Fibroblast of mammary gland (primary cell): ENCODE data around the gene CCDC30.
A peak's percentile ranks its signal among the peaks of the same experiment; 100 is the strongest.

Experiments used
- DNase-seq: peaks from one replicate; pipeline ENCODE4 v3.0.0-alpha.2; 2010; ENCODE audit warnings: low read depth
- H3K4me3 ChIP-seq: 2 replicates; pipeline ENCODE4 v1.5.1; 2011; ENCODE audit warnings: low read depth, mild to moderate bottlenecking, low read length, moderate library complexity; ENCODE audit not compliant: control insufficient read depth
- TF ChIP-seq, protein P1 (sequence below): conservative IDR thresholded peaks from 2 replicates; pipeline ENCODE4 v1.5.1; 2011; ENCODE audit warnings: low read depth, low read length, inconsistent platforms; ENCODE audit not compliant: control insufficient read depth, insufficient read depth

The CCDC30 gene

DNA sequence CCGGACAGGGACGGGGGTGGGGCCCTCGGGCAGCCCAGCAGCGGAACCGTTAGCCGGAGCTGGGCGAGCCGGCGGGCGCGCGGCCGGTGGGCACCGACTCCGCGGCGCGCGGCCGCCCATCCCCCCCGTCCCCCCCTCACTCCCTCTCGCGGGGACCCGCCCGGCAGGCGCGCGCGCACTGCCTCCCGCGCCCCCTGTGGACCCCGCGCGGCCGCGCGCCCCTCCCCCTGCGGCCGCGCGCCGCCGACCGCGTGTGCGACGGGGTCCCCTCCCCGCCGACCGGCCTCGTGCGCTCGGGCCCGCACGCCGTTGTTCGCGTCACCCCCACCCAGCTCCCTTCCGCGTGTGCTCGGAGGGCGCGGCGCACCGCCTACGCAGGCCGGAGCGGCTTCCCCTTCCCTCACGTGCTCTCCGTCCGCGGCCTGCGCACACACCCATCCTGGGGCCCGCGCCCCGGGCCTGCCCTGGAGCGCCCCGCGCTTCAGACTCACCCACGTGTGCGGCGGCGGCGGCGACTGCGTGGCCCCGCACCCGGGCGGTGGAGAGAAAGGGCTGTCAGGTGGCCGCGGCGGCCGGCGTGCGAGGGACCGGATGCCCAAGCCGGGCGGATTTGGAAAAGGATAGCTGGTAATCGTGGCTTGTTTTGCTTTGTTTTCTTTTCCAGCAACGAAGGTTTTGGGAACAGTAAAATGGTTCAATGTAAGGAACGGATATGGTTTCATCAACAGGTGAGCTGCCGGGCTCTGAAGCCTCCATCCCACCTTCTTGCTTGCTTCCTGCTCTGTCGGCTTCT lies 219.8 kb downstream of the CCDC30 start:
- H3K4me3 ChIP-seq: peak overlapping the region; percentile 88
- DNase-seq: peak; percentile 68
- TF ChIP-seq, protein P1, sequence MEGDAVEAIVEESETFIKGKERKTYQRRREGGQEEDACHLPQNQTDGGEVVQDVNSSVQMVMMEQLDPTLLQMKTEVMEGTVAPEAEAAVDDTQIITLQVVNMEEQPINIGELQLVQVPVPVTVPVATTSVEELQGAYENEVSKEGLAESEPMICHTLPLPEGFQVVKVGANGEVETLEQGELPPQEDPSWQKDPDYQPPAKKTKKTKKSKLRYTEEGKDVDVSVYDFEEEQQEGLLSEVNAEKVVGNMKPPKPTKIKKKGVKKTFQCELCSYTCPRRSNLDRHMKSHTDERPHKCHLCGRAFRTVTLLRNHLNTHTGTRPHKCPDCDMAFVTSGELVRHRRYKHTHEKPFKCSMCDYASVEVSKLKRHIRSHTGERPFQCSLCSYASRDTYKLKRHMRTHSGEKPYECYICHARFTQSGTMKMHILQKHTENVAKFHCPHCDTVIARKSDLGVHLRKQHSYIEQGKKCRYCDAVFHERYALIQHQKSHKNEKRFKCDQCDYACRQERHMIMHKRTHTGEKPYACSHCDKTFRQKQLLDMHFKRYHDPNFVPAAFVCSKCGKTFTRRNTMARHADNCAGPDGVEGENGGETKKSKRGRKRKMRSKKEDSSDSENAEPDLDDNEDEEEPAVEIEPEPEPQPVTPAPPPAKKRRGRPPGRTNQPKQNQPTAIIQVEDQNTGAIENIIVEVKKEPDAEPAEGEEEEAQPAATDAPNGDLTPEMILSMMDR: no peak

DNA sequence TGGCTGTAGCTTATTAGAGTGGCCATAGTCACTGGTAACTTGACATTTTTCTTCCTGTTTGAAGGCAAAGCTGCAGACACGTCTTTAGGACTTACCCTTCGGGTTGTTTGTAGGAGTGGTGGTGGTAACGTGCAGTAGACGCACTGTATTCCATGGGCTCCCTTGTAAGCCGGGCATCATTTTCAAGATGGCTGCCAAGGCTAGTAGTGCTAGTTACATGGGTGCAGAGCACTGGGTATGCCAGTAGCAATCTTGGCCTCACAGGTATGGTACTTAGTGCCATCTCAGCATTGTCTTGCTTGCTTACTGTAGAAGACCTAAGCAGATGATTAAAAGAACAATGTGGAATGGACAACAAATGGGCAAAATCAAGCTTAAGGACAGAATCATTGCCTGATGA lies 221.1 kb downstream of the CCDC30 start:
- peak; percentile 20 for DNase-seq
- TF ChIP-seq, protein P1: no peak
- H3K4me3 ChIP-seq: peak overlapping the region; percentile 81

DNA sequence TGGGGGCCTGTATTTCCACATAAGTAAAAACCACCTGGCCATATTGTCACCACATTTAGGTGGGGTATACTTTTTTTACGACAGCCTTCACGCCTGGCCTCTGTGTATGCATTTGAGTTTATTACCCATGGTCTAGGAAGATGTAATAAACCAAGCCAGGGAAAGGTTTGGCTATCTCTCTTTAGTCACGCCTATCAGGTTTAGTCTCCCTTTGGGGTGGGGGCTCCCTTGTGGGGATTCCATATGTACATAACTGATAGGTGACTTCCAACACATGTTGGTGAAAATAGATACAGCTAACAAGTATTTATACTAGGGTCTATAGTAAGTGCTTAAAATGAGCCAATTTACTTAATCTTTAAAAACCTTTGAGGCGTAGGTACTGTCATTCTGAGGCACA lies 223.3 kb downstream of the CCDC30 start:
- no peak overlapping the region for H3K4me3 ChIP-seq
- DNase-seq: no peak
- TF ChIP-seq, protein P1: no peak

DNA sequence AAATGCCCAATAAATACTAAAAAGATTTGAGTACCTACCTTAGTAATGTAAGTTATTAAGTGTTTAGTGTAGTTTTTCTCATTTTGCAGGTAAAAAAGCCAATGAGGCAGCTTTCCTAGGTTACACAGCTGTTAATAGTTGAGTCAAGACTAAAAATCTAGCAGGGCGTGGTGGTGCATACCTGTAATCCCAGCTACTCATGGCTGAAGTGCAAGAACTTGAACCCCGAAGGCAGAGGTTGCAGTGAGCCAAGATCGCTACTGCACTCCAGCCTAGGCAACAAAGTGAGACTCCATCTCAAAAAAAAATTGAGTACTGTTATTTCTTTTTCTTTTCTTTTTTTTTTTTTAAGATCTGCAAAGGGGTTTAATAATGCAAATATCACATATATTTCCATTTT lies 226.8 kb downstream of the CCDC30 start:
- TF ChIP-seq, protein P1: no peak
- DNase-seq: no peak
- no peak overlapping the region for H3K4me3 ChIP-seq

DNA sequence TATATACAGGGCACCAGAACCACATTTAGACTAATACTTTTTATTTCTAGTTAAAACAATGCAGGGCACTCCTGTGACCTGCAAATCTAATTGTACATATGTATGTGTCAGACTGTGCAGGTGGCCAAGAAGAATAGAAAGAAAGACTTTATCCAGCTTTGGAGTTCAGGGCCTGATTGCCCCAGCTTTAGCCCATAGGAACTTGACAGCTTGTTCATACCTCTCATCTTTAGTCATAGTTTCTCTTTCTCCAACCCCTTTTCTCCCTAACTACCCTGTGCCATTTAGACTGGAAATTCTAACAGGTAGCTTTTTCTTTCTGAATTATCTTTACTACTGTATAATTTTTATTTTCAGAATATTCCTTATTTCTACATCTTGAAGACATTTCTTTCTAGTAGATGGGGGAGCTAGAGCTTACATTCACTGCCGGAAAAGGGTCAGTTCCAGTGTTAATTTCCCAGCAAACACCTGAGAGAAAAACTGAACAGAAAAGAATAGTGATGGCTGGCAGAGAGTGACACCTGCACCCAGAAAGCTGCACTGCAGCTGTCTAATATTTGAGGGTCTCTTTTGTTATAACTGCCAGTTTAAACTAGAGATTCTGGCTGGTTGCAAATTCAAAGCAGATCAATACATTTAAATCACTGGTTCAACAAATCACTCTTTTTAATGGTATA lies 227.5 kb downstream of the CCDC30 start:
- no peak overlapping the region for H3K4me3 ChIP-seq
- no peak for DNase-seq
- TF ChIP-seq, protein P1: peak; percentile 4

DNA sequence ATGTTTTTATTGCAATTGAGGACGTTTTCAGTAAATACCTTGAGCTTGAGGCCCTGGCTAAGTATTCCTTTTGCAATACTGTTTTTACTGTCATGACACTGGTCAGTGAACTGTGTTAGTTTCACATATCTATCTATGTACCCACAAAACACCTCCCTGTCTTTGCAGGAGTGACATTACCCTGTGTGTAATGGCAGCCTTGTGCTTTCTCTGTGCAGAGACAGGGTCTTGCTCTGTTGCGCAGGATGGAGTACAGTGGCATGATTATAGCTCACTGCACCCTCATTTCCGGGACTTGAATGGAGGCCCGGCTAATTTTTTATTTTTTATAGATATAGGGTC lies 228.0 kb downstream of the CCDC30 start:
- no peak for DNase-seq
- no peak overlapping the region for H3K4me3 ChIP-seq
- TF ChIP-seq, protein P1: no peak
